Right lobe of liver (tissue), 4 donors: ENCODE measurements around the gene MAP3K9.

ENCODE experiments used
- POLR2A ChIP-seq: fragments of 450-650 bp; IDR thresholded peaks from one replicate; pipeline ENCODE4 v1.6.1; 2017; ENCODE audit warnings: antibody characterized with exemption, mild to moderate bottlenecking
- TF ChIP-seq, protein P1 (sequence below), 4 donors: fragments of 200-600 bp in 3 of 4; fragments of 450-650 bp in 1 of 4; IDR thresholded peaks; one replicate each; pipeline versions ENCODE4 v1.5.1 to v1.8.0; 2016 to 2022; ENCODE audit warnings: antibody characterized with exemption in 4 of 4, mild to moderate bottlenecking in 2 of 4
- donor health status: DM: no; HTN: no; CAD: no.
- donor health status: DM: no; HTN: no; CAD: no.
- donor health status: DM: no; HTN: yes; CAD: no.

DNA sequence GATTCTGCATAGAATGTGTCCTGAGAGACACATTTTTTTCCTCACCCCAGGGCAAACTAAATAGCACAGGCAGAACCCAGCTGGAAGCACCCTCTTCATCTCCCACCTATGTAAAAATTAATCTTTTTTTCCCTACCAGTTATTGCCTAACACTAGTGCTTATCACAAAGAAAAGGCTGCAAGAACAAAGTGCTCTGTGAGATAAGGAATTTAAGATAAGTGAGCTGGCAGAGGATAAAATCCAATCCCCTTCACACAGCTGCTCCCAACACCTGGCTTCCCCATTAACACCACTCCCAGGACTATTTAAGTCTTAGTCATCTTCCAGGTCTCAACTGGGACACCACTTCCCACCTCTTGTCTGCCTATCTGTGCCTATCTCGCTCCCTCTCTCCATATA is 92.4 kb downstream of the MAP3K9 start:
- no peak for TF ChIP-seq POLR2A
- TF ChIP-seq, protein P1, sequence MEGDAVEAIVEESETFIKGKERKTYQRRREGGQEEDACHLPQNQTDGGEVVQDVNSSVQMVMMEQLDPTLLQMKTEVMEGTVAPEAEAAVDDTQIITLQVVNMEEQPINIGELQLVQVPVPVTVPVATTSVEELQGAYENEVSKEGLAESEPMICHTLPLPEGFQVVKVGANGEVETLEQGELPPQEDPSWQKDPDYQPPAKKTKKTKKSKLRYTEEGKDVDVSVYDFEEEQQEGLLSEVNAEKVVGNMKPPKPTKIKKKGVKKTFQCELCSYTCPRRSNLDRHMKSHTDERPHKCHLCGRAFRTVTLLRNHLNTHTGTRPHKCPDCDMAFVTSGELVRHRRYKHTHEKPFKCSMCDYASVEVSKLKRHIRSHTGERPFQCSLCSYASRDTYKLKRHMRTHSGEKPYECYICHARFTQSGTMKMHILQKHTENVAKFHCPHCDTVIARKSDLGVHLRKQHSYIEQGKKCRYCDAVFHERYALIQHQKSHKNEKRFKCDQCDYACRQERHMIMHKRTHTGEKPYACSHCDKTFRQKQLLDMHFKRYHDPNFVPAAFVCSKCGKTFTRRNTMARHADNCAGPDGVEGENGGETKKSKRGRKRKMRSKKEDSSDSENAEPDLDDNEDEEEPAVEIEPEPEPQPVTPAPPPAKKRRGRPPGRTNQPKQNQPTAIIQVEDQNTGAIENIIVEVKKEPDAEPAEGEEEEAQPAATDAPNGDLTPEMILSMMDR (IDR thresholded peaks at IDR 0.05) = no peak
